SW 1271 (cell line): ENCODE measurements around the gene GATB.
A peak's percentile ranks its signal among the peaks of the same experiment; 100 is the strongest.

Experiments used
- DNase-seq, 2 experiments: peaks; one replicate each; lab custom pipeline; 2025; lab: John Stamatoyannopoulos, UW

GATB gene, protein sequence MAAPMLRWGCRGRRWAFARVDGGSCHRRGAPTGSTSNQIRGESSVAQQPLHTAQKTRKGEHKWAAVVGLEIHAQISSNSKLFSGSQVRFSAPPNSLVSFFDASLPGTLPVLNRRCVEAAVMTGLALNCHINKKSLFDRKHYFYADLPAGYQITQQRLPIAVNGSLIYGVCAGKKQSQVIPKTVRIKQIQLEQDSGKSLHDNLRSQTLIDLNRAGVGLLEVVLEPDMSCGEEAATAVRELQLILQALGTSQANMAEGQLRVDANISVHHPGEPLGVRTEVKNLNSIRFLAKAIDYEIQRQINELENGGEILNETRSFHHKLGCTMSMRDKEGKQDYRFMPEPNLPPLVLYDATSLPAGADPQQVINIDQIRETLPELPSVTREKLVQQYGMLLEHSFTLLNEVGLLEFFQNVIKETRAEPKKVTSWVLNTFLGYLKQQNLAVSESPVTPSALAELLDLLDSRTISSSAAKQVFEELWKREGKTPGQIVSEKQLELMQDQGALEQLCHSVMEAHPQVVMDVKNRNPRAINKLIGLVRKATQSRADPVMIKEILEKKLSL

DNA sequence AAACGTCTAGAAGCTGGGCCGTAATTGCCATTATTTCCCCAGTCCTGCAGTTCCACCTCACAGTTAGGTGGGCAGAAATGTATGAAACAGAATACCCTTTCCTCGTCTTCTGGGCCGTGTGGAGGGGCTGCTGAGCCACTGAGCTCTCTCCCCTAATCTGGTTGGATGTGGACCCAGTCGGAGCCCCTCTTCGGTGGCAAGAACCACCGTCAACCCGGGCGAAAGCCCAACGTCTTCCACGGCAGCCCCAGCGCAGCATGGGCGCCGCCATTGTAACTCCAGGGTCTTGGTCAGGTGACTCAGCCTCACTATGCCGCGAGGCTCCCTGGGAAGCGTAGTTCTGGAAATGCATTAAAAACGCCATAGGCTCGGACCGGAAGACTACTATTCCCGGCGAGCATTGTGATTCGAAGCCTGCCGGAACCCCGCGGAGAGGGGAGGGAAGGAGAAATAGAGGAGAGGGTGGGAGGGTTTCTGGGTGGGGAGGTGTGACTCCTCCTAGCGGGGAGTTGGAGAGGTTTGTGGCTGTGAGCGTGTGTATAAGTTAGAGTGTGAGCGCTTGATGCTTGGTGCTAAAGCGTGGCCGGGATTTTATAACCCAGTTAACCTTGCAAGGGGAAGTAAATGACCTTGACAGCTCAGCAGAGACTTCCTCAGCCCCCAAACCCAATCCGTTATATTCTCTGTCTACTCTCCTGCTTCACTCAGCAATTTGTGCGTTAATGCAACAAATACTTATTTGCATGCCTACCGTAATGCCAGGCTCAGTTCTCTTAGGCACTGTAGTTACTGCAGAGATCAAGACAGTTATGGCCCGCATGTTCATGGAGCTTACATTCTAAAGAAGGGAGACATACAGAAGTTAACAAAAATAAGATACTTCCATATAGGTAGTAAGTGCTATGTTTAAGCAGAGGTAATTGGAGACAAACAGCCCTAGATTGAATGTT is at the start of gene GATB:
Gene GATB (minus strand): TSS at position 296 of the 950 bp plus-strand sequence. CDS start 25 bp downstream, at position 271.
- DNase-seq, result peak; percentile 77 to 90

- DNase-seq, result no peak
These were observed 49.7 kb upstream of the GATB start for GRCh38 chr4:151810476-151810875.

- no peak for DNase-seq
These were observed 48.9 kb upstream of the GATB start for GRCh38 chr4:151809716-151810115.

DNA sequence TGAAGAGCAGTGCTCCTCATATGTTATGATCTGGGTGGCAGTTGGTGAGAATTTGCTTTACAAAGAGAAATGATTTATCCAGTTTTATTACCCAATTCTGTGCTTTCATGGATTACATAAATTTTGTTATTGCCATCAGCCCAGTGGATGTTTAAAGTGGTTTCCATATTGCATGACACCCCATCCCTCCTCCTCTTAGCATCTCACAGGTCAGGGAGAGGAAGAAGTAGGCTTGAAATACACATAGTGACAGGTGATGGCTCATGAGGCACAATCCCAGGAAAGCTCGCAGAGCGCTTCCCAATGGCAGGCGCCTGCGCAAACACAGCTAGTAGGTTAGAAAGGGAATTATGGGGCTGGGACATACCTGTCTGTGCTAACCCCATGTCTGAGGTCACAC is 47.7 kb upstream of the GATB start:
- no peak for DNase-seq

- no peak for DNase-seq
These were observed 47.3 kb upstream of the GATB start for GRCh38 chr4:151808120-151808529.

GRCh38 chr4:151807220-151807619 is 46.4 kb upstream of the GATB start:
- DNase-seq, result no peak

DNA sequence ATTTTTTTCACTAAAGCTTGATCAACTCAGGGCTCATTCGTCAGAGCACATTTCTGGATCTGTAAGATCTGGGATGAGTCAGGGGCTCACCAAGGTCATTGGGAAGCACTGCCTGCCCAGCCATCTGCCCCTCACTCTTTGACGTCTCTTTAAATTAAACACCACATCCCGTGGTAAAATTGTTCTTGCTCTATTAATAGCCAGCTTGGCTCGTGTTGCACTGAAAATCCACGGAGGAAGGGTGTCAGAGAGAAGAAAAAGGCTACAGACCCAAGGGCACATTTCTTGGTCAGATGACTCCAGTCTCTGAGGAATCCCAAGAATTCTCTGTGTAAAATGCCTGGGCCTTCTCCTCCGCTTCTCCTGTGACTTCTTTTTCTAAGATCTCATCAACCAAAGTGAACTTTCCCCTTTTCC is 45.7 kb upstream of the GATB start:
- DNase-seq, result peak in 1 of 2 experiments; percentile 0

- no peak for DNase-seq
These were observed 44.0 kb upstream of the GATB start for GRCh38 chr4:151804821-151805220.

DNA sequence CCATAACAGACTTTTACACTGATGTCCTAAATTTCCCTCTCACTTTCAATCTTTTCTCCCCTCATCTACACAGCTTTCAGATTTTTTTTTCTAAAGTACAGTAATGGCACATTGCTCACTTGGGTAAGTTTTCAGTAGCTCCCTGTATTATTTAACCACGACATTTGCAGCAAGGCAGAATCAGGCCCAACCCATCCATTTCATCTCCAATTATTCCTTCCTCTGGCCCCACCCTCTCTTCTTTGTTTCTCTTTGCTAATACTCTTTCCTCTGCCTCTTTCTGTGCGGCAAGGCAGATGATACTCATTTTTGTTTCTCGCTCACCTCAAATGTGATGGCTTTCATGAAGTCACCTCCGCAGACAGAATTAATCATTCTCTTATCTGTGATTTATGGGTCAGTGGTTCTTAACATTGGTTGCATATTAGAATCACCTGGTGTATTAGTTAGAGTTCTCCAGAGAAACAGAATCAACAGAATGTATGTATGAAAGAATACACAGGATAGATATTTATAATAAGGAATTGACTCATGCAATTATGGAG is 43.4 kb upstream of the GATB start:
- no peak for DNase-seq

- DNase-seq, result no peak
These were observed 42.4 kb upstream of the GATB start for GRCh38 chr4:151803246-151803645.

GRCh38 chr4:151801547-151802516 is 41.0 kb upstream of the GATB start:
- DNase-seq, result peak in 1 of 2 experiments; percentile 29

DNA sequence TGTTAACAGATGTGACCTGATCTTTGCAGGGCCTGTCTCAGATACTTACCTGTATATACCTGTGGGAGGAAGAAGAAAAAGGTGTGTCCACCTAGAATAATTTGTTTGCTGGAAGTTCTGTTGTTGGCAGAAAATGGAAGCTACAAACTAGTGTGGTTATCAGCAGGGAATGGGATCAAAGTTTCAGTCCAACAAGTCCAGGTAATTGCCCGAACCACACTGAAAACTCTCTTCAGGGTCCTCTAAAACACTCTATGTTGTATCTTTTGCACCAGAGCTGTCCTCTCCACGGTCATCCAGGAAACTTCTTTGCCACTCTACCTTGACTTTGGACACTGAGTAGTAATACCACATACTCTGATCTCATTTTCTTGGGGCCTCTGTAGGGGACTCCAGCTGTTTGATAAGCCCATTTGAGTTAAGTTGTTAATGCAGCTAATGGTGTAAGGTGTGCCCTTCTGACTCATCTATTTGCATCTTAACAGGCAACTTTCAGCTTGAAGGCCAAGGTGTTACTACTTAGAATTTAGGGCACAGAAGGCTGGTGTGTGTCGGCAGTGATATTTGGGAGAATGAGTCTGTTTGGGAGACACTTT is 38.7 kb upstream of the GATB start:
- no peak for DNase-seq

DNA sequence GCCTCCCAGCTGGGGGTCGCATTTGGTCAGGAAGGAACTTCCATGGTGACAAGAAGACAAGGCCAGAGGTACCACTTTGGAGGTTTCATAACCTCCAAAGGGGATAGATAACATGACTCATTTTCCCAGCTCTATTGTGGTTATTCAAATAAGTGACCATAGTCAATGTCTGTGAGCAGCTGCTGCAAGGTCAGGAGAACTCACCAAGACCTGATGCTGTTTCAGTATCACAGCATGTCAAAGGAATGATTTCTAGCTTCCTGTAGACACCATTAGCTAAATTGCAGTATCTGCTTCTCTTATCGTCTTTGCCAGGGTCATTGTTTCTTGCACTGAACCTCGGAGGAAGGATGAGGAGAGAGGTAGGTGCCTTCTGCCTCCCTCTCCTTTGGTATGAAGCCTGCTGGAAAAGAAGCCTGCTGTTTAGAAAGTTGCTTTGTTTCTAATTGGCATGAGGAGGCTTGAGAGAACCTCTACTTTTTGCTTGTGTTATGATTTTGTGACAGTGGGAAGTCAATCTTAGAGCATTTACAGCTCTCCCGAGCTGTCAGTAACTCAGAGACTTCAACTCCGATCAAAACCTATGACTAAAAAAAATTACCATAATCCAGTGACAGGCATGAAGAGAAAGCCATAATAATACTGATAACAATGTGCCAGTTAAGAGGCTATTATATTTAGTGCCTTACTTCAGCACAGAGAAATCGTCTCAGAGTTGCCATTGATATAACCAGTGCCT is 38.0 kb upstream of the GATB start:
- no peak for DNase-seq

DNA sequence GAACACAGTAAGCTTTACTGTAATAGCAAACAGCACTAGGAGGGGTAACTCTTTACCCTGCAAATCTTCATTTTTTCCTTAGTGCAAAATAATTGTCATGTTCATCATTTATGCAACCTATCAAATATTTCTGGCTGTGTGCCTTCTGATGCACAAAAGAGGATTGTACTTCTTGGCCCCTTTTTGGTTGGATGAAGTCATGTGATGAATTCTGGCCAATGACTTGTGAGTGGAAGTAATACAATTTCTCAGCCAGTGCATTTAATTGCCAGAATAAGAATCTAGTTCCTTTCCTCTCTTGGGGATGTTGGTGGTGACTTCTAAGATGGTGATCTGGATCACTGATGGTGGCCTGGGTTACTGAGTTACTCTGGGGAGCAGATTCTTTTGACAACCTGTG is 37.0 kb upstream of the GATB start:
- DNase-seq, result no peak

GRCh38 chr4:151797131-151797530 is 36.3 kb upstream of the GATB start:
- DNase-seq, result no peak

GRCh38 chr4:151796106-151796505 is 35.3 kb upstream of the GATB start:
- DNase-seq, result no peak

DNA sequence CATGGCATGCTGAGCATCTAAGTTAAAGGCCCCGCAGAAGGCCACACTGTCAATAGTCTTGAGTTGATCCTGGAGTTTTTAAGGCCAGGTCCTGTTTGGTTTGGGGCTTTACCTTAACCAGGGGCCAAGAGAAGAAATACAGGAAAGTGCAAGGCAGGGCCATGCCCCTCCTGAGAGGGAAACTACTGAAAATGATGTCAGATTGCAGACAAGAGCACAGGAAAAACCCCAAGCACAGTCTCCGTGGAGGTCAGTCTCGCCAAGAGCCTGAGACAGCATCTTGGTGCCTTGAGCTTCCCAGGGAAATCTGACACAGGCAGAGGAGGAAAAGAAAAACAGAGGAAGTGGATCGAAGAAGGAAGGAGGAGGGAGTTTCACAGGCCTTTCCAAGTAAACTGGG is 32.2 kb upstream of the GATB start:
- DNase-seq, result no peak

DNA sequence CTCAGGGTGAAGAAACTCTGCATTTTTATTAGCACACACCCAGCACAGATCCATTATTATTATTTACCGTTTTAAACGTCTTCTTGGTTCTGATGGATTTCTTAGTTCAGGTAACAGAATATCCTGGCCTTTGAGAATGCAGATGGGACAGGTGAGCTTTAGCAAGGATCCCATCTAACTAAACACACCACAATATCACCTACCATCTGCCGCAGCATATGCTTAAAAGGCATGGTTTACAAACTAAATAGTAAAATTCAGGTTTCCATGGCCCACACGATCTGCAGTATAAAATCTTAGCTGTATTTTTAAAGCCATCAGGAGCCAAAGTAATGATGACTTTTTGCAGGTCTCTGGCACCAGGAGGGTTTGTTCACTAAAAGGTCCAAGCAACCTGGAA is 31.7 kb upstream of the GATB start:
- DNase-seq, result no peak

DNA sequence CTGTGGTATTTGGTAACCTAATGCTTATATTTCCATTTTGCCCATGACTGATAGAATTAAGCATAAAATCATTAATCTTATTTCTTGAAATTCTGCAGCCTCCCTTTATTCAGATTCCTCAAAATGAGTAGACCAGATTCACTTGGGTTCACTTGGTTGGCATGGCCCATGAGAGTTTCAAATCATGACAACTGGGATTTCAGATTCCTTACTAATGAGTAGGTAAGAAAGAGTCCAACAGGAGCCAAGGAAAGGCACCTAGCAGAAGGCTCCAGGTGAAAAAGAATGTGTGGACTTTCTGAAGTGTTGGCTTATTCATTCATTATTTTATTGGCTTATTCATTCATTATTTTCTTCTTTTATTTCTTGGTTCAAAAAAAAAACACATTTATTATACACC is 27.2 kb upstream of the GATB start:
- no peak for DNase-seq

DNA sequence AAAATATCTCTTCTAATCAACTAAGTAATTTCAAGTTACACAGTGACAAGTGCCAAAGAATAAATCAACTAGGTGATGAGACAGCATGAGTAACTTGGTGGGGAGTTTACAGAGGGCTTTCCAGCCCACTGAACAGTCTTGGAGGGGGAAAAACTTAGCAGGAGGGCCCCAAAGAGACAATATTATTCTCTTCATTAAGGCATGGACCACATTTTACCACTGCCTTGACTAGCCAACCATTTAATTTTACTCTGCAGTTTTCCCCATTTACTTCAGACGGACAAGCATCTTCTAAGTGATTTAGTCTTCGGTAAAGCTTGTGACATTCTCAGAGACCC is 25.3 kb upstream of the GATB start:
- DNase-seq, result no peak
